GM21526 (cell line): ENCODE results near the gene PLP2.
"Not testable (repeated sequence)": the region's sequence is repeated elsewhere in the genome, so short reads cannot be mapped to it uniquely, and the experiment has no call there.

Source experiments
- ATAC-seq: cut with Tn5 transposase; IDR thresholded peaks from one replicate; pipeline ENCODE4 v1.9.1; 2021; ENCODE audit warnings: moderate library complexity; ENCODE audit not compliant: unreplicated experiment, low FRiP score

The PLP2 gene

DNA sequence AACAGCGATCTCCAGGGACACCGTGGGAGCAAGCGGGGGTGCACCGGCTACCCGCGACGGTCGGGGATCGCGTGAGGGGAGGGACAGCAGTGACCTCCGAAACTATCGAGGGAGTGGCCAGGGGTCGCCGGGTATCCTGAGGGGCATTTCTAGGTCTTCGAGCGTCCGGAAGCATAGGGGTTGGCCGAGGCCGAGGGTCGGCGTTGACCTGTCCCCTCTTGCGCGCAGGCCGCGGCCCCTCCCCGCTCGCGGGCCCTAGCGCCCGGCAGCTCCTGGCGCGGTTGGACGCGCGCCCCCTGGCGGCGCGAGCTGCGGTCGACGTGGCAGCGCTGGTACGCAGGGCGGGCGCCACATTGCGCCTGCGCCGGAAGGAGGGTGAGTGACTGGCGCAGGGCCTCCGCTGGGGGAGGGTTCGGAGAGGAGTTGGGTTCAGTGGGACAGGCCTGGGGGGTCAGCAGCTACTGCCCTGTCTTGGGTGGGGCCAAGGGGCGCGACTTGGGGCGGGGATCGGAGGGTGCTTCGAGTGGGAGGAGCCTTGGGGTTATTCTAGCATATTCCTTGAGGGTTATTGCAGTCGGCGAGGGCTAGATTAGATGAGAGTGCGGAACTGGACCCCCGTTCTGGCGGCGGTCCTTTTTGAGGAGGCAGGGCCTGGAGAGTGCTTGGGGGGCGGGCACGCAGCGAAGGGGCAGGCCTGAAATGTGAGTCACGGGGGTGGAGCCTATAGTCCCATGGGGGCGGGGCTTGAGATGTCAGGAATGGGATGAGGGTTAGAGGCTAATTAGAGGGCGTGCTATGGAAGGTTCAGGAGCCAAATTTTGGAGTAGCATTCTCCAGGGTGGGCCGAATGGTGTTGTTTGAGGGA lies 7.9 kb upstream of the PLP2 start:
- peak; percentile 51 for ATAC-seq

DNA sequence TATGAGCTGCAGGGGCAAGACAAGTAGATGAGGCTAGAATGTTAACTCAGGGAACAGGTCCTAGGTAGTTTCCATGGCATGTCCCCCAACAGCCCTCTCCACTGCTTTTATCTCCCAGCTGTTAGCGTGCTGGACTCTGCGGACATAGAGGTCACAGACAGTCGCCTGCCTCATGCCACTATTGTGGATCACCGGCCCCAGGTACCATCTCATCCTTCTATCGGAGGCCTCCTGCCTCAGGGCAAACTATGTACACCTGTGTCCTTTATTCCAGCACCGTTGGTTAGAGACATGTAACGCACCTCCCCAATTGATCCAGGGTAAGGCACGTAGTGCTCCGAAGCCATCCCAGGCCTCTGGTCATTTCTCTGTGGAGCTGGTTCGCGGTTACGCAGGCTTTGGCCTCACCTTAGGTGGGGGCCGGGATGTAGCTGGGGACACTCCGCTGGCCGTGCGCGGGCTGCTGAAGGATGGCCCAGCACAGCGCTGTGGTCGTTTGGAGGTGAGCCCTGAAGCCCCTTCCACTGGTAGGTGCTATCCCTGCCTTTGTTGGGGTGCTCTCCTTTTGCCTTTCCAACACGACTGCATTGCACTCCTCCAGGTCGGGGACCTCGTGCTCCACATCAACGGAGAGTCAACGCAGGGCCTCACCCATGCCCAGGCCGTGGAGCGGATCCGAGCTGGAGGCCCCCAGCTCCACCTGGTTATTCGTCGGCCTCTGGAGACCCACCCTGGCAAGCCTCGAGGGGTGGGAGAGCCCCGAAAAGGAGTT lies 6.9 kb upstream of the PLP2 start:
- ATAC-seq = no peak

DNA sequence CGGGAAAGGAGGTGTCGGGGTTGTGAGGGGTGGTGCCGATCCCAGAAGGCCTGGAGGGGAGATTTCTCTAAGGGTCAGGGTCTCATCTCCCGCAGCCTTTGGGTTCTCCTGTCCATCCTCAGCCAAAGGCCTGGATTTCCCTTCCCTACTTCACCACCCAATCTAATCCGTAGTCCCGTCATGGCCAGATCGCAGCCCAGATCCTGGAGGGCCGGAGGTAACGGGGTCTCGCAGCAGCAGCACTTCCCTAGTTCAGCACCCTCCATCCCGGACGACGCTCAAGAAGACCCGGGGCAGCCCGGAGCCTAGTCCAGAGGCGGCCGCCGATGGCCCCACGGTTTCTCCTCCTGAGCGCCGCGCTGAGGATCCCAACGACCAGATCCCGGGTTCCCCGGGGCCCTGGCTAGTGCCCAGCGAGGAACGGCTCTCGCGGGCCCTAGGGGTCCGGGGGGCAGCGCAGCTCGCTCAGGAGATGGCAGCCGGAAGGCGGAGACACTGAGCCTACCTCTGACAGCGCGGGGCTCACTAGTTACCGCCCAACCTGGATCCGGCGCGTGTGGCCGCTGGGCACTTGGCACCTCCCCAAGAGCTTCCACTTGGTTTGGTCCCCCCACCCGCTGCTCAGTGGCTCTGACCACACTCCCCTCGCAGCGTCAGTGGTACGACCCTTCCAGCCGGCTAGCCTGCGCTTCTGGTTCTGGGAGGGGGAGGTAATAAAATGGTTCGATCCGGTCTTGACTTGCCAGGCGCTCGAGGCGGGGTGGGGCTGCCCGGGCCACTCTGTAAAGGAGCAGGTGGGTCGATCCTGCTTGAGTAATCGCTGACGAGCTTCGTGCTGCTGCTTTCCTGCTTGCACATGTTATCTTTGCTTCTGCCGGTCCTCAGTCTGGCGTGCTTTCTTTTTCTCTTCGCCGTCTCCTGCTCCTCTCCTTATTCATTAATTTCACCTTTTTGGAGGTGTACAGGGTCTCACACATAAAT lies 5.5 kb upstream of the PLP2 start:
- ATAC-seq = no peak

DNA sequence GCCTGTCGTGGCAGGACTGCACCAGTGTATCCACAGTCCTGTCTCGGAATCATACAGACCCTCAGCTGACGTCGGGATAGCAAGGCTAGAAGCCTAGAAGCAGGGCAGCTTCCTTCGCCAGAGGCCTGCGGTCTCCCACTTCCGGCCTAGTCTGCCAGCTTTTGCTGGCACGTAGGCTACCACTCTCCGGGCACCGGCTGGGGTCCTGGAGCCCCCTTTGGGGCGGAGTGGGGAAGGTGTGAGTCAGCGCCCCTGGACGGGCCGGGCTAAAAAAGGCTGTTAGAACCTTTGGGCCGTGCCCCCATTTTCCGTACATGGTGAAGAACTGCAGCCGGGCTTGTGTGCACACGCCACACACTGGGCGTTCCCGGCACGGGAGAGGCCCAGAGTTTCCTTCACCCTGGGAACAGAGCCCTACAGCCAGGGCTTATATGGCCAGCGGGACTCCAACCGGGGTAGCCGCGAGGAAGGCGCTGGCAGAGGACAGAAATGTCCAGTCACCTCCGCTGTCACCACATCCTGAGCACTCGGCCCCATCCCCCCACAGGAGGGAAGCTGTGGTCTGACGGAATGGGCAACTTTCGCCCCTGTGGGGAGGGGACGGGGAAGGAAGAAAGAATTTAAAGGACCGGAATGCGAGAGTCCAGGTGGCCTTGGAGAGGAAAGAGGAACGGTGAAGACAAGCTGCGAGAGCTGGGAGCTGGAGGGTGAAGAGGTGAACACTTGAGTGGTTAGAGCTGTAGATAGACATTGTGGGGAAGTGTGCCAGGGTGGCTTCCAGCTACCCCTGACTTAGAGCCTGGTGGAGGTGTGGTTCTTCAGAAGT lies 4.6 kb upstream of the PLP2 start:
- no peak for ATAC-seq

DNA sequence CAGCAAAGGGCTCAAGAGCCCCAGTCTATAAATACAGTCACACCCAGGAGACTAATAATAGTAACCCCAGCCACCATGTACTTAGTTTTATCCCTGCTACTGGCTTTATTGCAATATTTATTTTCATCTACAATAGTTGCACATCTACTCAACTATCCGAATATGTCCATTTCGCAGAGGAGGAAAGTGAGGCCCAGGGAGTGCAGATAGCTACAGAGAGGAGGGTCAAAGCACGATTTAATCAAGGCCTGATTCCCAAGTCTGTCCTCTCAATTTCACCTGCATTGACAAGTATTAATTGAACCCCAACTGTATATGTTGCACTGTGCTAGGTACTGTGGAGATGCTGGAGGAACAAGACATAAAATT lies 4.0 kb upstream of the PLP2 start:
- ATAC-seq = no peak

DNA sequence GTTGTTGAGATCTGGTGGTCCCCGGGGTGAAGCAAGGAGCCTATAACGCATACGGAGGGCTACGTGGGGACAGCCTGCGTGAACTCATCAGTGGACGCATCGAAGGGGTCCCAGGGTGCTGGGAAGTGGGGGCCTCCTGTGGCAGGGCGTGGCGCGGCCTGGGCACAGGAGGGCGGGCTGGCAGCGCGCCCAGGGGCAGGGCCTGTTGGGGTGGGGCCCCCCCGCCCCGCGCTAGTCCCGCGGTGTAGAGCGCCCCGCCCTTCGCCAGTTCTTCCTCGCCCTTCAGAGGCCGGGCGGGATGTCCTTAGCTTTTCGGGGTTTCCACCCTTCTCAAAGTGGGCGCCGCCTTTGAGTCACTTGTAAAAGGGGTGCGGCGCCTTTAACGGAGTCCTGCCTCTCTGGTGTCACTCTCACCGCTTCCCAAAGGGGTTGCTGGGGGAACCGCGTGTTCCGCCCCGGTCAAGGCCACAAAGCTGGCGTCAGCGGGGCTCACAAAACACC lies 632 bp downstream of the PLP2 start:
- ATAC-seq = peak; percentile 56

DNA sequence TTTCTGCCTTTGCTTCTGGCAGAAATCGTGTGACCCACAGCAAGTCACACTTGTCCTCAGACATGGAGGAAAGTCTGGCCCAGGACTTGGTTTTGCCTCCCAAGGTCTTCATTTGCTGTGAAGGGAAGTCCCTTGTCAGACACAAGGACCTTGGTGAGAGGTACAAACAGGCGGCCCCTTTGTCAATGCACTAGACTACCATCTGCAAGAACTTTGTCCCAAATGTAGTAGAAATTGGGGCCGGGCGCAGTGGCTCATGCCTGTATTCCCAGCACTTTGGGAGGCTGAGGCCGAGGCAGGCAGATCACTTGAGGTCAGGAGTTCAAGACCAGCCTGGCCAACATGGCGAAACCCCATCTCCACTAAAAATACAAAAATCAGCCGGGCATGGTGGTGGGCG lies 1.8 kb downstream of the PLP2 start:
- ATAC-seq = not testable (repeated sequence)

DNA sequence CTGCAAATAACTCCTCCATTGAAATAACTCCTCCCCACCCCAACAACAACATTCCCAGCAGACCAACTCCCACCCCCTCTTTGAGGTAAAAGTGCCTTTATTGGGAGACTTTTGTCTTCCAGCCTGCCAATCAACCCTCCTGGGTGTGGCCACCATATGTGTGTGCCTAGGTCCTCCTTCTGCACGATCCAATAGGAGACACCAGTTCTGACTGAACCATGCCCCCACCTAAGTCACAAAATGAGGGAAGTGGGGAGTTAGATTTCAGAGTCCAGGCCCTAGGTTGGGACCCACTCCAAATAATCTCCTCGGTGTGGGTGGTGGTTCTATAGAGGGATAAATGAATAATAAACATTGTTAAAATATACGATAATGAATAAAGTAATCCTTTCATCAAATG lies 3.0 kb downstream of the PLP2 start:
- ATAC-seq = no peak

DNA sequence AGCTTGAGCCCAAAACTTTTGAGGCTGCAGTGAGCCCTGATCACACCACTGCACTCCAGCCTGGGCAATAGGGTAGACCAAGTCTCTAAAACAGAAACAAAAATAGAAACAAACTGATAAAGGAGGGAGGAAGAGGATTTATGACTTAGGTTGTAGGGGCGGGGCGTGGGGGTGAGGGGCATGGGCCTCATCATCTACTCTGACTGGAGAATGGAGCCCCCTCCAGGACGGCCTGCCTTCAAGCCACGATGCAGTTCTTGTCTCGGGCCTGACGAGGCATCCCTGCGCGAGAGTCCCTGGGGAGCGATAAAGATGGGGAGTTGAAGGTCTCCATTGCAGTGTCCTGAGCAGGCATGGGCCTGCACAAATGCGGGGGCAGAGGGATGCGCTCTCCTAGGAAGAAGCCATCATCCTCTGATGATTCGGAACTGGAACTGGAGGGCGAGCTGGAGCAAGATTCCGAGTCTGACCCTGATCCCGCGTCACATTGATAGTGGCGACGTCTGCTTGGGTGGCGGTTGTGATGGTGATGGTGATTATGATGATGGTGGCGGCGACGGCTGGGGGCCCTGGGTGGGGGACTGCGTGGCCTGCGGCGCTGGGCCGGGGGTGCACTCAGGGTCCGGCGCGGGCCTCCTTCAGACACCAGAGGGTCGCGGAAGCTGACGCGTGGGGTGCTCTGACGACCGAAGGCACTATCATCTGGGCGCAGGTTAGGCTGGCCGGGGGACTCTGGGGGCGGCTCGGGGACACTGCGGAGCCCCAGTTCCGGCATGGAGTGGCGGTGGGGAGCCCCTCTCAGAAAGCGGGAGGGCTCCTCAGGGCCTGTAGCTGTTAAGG lies 4.0 kb downstream of the PLP2 start:
- ATAC-seq = no peak

DNA sequence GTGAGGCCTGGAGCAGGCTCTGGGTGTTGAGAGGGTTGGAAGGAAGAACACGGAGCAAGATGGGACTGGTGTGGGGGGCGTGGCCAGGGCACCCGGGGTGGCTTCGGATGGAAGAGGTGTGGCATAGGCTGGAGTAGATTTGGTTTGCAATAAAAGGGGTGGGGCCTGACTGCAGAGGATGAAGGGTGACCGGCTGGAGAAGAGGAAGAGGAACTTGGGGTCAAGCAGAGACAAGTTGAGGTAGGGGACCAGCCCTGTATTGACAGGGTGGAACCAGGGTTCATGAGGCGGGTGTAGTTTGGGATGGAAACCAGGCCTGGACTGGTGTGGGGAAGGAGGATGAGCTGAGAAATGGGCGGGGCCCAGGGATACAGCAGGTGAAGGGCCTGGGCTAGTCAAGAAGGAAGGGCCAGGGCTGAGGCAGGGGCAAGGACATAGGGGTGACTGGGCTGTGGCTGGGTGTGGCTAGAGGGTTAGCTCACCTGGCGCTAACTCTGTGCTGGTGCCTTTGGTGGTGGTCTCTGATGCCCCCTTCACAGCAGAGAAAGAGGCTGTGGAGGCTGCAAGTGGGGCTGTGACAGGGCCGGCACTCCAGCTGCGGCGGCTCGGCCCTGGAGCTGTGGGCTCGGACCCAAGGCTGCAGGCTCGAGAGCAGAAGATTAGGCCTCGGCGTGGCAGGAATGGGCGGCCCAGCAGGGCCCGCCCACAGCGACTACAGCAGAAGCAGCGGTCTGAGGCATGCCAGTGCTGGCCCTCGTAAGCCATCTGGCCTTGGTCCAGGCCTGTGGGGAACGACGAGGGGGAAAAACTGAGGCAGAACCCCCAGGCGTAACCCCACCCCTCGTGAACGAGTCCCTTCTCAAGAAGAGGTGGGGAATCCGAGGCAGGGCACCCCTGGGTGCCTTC lies 5.0 kb downstream of the PLP2 start:
- ATAC-seq = no peak

DNA sequence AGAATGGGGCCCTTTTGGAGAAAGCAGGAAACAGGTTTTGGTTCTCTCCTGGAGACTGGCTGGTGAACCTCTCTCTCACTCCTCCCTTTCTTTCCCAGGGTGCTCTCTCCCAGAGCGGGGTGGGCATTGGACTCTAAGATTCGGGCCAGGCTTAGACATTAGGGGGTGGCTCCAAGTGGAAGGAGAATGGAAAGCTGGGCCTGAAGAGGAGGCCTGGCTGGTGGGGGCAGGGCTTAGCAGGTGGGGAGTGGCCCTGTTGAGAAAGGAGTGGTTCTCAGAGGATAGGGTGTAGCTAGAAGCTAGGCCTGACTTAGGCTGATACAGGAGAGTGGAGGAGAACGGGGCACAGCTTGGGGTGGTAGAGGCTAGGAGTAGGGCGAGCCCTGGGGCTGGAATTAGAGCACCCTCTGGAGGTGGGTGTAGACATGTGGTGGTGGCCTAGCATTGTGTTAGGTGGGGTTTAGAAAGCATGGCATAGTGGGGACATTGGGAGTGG lies 5.7 kb downstream of the PLP2 start:
- no peak for ATAC-seq

DNA sequence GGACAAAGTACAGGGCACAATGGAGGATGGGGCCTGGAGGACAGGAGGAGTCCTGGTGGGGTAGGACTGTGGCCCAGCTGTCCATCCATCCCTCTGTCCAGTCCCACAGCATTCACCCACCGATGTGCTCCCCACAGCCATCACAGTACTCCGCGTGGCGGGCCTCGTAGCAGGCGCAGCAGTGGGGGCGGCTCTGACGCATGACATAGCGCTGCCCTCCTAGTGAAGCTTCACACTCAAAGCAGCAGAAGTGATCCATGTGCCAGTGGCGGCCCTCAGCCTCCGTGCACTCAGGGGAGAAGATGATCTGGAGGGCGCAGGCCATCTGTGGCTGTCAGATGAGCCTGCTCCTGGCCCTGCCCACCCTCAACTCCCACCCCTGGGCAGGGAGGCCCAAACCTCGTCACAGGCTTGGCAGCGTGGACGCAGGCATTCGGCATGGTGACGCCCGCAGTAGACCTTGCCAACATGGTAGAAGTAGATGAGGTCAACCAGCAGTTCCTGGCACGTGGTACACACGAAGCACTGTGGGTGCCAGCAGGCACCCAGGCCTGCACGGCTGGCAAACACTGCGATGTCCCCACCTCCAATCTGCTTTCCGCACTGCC lies 6.3 kb downstream of the PLP2 start:
- no peak for ATAC-seq

DNA sequence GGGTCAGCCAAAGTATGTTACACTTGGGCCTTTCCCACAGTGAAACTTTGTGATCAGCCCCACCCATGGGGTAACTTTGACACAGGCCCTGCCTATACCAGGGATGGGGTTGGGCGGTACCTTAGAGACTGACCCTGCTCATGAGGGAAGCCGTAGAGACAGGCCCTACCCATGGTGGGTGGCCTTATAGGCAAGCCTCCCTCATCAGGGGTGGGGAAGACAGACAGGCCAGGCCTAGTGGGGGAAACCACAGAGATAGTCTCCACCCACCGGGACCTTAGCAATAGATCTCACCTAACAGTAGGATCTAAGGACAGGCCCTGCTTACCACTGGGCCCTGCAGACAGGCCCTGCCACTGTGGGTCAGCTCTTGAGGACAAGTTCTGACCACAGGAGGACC lies 6.8 kb downstream of the PLP2 start:
- no peak for ATAC-seq

DNA sequence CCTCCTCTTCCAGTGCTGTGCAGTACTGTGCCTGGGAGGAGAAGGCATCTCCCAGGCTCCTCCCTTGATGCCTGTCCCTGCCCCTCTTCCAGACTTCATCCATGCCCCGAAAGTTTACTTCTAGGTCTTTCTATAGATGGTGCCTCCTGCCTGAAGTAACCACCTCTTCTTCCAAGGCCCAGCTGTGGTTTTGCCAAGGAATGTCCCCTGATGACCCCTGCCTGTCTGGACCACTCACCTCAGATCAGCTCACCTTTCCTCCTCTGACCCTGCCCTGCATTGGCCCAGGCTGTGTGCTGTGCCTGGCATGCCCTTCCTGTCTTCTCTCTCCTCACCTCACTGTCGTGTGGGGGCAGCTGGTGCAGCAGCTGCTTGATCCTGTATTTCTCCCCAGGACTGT lies 7.7 kb downstream of the PLP2 start:
- ATAC-seq = no peak

DNA sequence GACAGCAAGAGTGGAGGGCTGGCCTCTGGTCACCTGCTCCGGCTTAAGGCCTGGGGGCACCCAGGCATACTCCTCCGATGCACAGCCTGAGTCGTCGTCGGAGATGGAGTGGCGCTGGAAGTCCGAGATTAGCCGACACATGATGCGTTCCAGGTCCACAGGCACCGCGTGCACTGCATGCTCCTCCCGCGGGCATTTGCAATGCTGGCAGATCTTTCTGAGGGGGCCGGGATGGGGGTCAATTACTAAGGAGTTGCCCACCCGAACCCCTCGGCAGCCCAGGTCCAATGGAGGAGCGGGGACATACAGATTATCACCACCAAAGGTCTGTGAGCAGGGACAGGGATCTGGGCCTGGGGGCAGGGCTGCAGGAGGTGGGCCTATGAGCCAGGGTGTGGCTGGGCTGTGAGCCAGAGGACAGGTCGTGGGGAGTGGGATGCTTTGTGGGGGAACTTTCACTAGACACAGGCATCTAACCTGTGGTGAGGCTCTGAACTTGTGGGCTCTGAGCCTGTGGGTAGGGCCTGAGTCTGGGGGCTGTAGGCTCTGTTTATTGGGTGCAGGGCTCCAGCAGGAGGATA lies 12.1 kb downstream of the PLP2 start:
- no peak for ATAC-seq

DNA sequence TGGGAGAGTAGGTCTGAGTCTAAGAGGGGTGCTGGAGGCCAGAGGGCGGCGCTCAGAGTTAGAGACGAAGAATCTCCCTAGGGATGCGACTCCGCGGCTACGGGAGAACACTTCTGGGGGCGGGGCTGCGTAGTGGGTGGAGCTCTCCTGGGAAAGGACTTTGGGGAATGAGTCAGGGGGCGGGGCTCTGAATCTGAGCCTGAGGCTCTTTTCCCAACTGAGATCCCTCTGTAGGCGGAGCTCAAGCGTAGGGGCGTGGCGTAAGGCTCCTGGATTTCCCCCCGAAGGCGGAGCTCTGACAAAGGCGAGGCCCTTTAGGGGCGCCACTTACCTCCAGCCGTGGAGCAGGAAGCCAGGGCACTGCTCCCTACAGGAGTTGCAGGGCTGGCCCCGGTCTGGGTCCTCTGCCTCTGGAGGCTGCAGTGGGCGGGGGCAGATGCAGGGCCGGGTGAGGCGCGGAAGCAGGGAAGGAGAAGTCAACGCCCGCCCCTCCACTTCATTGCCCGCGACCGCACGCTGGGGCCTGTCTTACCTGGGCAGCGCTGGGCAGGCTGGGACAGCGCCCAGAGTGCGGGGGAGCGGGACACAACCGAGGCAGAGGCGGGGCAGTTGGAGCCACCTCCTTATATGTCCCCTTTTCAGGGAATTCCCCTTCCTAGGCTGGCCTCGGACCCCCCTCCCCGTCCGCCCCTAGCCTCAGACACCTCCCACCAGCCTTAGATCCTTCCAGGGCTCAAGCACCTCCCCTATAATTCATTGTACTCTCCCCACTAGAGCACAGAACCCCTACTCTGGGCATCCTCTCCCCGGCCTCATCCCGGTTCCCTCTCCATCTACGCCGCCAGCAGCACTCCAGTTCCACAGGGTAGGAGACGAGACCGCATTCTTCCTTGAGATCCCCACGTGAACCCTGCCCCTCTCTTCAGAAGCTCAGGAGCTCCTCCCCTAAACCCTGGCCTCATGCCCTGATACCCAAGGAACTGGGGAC lies 12.9 kb downstream of the PLP2 start:
- ATAC-seq = no peak
